Transverse colon (tissue), 3 donors: ENCODE data around the gene GLIS1.

Source experiments
- CTCF ChIP-seq, 5 experiments: fragments of 200-600 bp in 3 of 5; fragments of 450-650 bp in 2 of 5; sonication (generic) in 3 of 5; IDR thresholded peaks; 1 replicate in 2 of 5; 2 replicates in 3 of 5; pipeline ENCODE4 v1.5.1; 2016 to 2017; ENCODE audit warnings: antibody characterized with exemption in 5 of 5, inconsistent platforms in 3 of 5, mild to moderate bottlenecking in 2 of 5, moderate library complexity in 1 of 5
- EP300 ChIP-seq: sonication (generic); formaldehyde crosslinking; IDR thresholded peaks from one replicate; pipeline ENCODE4 v1.6.1; 2017; ENCODE audit warnings: antibody characterized with exemption, low read depth

- no peak for TF ChIP-seq EP300
- TF ChIP-seq CTCF (IDR thresholded peaks at IDR 0.05), result no peak
These were observed 124.5 kb downstream of the GLIS1 start for GRCh38 chr1:53614231-53615021.
